ENCODE measurements around the gene PAXIP1. TPM values are rescaled to one million over a fixed set of nuclear protein-coding genes. Genes with fewer than 3 reads are reported as not detected.

The PAXIP1 gene, protein sequence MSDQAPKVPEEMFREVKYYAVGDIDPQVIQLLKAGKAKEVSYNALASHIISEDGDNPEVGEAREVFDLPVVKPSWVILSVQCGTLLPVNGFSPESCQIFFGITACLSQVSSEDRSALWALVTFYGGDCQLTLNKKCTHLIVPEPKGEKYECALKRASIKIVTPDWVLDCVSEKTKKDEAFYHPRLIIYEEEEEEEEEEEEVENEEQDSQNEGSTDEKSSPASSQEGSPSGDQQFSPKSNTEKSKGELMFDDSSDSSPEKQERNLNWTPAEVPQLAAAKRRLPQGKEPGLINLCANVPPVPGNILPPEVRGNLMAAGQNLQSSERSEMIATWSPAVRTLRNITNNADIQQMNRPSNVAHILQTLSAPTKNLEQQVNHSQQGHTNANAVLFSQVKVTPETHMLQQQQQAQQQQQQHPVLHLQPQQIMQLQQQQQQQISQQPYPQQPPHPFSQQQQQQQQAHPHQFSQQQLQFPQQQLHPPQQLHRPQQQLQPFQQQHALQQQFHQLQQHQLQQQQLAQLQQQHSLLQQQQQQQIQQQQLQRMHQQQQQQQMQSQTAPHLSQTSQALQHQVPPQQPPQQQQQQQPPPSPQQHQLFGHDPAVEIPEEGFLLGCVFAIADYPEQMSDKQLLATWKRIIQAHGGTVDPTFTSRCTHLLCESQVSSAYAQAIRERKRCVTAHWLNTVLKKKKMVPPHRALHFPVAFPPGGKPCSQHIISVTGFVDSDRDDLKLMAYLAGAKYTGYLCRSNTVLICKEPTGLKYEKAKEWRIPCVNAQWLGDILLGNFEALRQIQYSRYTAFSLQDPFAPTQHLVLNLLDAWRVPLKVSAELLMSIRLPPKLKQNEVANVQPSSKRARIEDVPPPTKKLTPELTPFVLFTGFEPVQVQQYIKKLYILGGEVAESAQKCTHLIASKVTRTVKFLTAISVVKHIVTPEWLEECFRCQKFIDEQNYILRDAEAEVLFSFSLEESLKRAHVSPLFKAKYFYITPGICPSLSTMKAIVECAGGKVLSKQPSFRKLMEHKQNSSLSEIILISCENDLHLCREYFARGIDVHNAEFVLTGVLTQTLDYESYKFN
- 7.9 and 9.6 TPM in 2 replicates for total RNA-seq

DNA sequence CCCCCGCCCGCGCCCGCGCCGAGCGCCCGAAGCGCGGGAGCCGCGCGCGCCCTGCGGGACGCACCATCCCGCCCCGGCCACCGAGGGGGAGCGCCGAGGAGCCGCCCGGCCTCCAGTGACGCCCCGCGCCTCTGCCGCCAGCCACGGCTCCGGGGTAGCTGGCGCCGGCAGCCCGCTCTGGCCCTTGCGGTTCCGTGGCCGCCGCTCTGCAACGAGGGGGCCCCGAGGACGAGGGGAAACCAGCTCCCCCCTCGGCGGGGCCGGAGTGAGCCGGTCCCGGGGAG, at the start of gene PAXIP1:
TSS of gene PAXIP1 (minus strand) at position 33 of the 284 bp plus-strand sequence. CDS start 195 bp downstream, outside the sequence.

Other genes starting within 250 kb of the PAXIP1 start
- not detected in 2 replicates for gene HTR5A, start 67.2 kb upstream of the PAXIP1 start, total RNA-seq